Dermis blood vessel endothelial cell (primary cell): ENCODE data around the gene NBEAL1. TPM values are rescaled to one million over a fixed set of nuclear protein-coding genes. Genes with fewer than 3 reads are reported as not detected.
"Not testable (repeated sequence)": the region's sequence is repeated elsewhere in the genome, so short reads cannot be mapped to it uniquely, and the experiment has no call there.

Experiments
- DNase-seq: peaks from one replicate; pipeline ENCODE4 v3.0.0; 2010
- total RNA-seq: library from RNA; depleted of rRNA; stranded (reverse); fragments of >200 nt; gene quantifications from 2 replicates; pipeline ENCODE4 v1.2.3, GENCODE V29; 2014

The NBEAL1 gene
- total RNA-seq, 1 donor from 2014 or later: 42.5 TPM

- DNase-seq: no peak
Measured at GRCh38 chr2:203040966-203041521, 26.4 kb downstream of the NBEAL1 start.

GRCh38 chr2:203042178-203042577, 27.5 kb downstream of the NBEAL1 start:
- no peak for DNase-seq

- DNase-seq: no peak
Measured at GRCh38 chr2:203043226-203043625, 28.6 kb downstream of the NBEAL1 start.

GRCh38 chr2:203045867-203046266, 31.2 kb downstream of the NBEAL1 start:
- DNase-seq: no peak

GRCh38 chr2:203052539-203052938, 37.9 kb downstream of the NBEAL1 start:
- DNase-seq: no peak

- no peak for DNase-seq
Measured at GRCh38 chr2:203059567-203060240, 45.0 kb downstream of the NBEAL1 start.

GRCh38 chr2:203061346-203061745, 46.7 kb downstream of the NBEAL1 start:
- DNase-seq: no peak

- no peak for DNase-seq
Measured at GRCh38 chr2:203062126-203062525, 47.5 kb downstream of the NBEAL1 start.

- not testable (repeated sequence) for DNase-seq
Measured at GRCh38 chr2:203066519-203067091, 51.9 kb downstream of the NBEAL1 start.

- no peak for DNase-seq
Measured at GRCh38 chr2:203070701-203071100, 56.0 kb downstream of the NBEAL1 start.

- DNase-seq: no peak
Measured at GRCh38 chr2:203071148-203071547, 56.5 kb downstream of the NBEAL1 start.

GRCh38 chr2:203072371-203072770, 57.7 kb downstream of the NBEAL1 start:
- no peak for DNase-seq

GRCh38 chr2:203077451-203077850, 62.8 kb downstream of the NBEAL1 start:
- DNase-seq: no peak

GRCh38 chr2:203080447-203081045, 65.9 kb downstream of the NBEAL1 start:
- DNase-seq: no peak

GRCh38 chr2:203083328-203083727, 68.7 kb downstream of the NBEAL1 start:
- no peak for DNase-seq

- not testable (repeated sequence) for DNase-seq
Measured at GRCh38 chr2:203086381-203086780, 71.7 kb downstream of the NBEAL1 start.

- not testable (repeated sequence) for DNase-seq
Measured at GRCh38 chr2:203090721-203091120, 76.0 kb downstream of the NBEAL1 start.

GRCh38 chr2:203097735-203098134, 83.1 kb downstream of the NBEAL1 start:
- DNase-seq: peak; percentile 45

- not testable (repeated sequence) for DNase-seq
Measured at GRCh38 chr2:203102357-203102756, 87.7 kb downstream of the NBEAL1 start.

- DNase-seq: no peak
Measured at GRCh38 chr2:203104273-203104672, 89.6 kb downstream of the NBEAL1 start.

GRCh38 chr2:203105996-203106395, 91.3 kb downstream of the NBEAL1 start:
- peak; percentile 66 for DNase-seq

GRCh38 chr2:203110496-203110895, 95.8 kb downstream of the NBEAL1 start:
- DNase-seq: not testable (repeated sequence)

GRCh38 chr2:203112342-203112741, 97.7 kb downstream of the NBEAL1 start:
- no peak for DNase-seq

GRCh38 chr2:203115201-203115700, 100.6 kb downstream of the NBEAL1 start:
- not testable (repeated sequence) for DNase-seq
